HG03060 (cell line): ENCODE results near the gene FAM228B.

Experiments
- ATAC-seq: cut with Tn5 transposase; IDR thresholded peaks from one replicate; pipeline ENCODE4 v1.9.1; 2021; ENCODE audit warnings: low read depth, moderate number of reproducible peaks; ENCODE audit not compliant: unreplicated experiment

The FAM228B gene

DNA sequence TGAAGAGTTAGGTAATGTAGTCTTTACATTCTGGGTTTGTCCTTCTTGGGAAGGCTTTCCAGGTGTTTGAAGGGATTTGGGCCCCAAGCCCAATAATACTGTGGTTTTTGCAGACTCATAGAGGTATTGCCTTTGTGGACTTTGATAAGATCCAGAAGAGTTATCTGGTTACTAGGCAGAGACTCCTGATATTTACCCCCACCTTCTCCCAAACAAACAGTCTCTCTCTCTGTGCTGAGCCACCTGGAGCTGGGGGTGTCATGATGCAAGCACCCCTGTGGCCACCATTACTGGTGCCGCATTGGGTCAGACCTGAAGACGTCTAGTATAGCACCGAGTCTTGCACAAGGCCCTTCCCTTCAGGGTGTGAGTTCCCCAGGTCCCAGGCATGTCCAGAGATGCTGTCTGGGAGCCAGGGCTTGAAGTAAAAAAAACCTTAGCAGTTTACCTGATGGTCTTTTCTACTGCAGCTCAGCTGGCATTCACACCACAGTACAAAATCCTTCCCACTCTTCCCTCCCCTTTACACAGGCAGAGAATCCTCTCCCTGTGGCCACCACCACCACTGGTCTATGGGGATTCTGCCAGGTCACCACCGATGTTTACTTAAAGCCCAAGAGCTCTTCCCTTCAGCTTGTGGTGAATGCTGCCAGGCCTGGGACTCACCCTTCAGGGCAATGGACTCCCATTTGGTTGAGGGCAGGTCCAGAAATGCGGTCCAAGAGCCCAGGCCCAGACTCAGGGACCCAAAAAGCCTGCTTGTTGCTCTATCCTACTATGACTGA is 29.3 kb downstream of the FAM228B start:
- no peak for ATAC-seq

DNA sequence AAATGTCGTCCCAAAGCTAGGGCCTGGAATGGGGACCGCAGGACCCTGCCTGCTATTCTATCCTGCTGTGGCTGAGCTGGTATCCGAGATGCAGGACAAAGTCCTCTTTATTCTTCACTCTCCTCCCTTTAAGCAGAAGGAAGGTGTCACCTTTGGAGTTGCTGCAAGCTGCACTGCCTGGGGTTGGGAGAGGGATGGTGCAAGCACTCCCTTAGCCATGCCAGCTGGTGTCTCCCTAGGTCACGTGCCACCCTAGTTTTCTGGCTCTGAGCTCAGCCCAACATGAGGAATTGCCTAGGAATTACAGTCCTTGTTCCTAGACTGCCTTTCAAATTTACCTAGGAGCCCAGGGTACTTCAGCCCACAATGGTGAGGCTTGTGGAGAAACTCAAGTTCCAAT is 30.2 kb downstream of the FAM228B start:
- no peak for ATAC-seq

DNA sequence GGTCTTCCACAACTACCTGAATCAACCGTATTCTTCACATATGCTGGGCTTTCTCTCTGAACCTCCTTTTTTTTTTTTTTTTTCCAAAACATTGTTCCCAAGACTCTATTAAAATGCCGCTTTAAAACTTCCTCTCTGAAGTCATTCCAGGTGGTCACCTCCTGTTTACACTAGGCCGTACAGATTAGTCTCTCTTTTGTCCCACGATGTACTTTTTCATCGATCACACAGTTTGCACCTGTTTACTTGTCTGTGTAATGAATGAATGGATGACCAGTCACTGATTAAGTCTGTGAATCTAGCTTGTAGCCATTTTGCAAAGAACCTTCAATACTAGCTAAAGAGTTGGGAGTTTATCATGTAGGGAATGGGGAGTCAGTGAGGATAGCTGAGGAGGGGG is 34.9 kb downstream of the FAM228B start:
- ATAC-seq = no peak

DNA sequence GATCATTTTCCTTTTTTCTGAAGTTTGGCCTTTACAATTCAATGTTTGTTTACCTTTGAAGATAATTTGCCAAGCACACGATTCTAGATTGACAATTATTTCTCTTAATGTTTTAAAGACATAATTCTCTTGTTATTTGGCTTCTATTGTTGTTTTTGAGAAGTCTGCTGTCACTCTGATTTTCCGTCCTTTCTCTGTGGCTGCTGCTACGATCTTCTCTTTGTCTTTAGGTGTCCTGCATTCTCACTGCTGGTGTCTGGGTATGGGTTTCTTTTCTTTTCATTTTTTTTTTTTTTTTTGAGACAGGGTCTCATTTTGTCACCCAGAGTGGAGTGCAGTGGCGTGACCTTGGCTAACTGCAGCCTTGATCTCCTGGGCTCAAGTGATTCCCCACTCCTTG is 36.4 kb downstream of the FAM228B start:
- no peak for ATAC-seq

DNA sequence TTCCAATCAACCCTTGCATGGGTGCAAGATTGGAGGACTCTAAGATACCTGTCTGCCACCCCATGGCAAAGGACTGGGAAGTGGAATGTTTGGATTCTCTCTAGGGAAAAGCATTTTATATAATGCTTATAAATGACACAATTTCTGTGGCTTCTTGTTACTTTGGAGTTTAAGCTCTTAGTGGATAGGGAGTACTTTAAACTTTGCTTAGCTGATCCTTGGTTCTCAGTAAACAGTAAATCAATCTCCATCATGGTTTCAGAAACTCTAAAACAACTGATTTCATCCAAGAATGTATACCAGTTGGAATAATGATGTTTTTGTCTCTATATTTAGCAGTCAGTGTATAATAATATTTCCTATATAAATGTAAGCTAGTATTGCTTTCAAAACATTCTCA is 37.5 kb downstream of the FAM228B start:
- ATAC-seq = no peak

DNA sequence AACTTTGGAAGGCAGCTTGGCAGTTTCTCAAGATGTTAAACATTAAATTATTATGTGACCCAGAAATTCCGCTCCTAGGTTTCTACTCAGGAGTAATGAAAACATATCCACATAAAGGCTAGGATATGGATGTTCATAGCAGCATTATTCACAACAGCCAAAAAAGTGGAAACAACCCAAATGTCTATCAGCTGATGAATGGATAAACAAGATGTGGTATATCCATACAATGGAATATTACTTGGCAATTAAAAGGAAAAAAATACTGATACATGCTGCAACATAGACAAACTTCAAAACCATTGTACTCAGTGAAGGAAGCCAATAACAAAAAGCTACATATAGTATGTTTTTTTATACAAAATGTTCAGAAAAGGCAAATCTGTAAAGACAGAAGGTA is 39.2 kb downstream of the FAM228B start:
- no peak for ATAC-seq

DNA sequence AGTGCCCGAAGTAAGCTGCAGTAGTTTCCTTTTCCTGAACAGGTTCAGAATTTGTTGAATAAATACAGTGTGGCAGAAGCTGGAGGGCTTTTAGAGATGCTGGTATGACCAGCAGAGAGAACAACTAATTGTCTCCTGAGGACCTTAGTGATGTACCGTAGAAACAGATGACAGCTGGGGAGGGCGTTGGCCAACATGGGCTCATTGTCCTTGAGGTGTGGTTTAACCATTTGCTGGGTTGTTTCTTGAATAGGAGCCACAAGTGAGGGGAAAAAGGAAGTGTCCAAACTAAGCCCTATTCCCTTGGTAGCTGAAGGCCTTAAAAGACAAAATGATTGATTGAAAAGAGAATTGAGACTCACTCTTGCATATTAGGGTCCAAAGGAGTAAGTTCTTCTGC is 39.9 kb downstream of the FAM228B start:
- no peak for ATAC-seq

DNA sequence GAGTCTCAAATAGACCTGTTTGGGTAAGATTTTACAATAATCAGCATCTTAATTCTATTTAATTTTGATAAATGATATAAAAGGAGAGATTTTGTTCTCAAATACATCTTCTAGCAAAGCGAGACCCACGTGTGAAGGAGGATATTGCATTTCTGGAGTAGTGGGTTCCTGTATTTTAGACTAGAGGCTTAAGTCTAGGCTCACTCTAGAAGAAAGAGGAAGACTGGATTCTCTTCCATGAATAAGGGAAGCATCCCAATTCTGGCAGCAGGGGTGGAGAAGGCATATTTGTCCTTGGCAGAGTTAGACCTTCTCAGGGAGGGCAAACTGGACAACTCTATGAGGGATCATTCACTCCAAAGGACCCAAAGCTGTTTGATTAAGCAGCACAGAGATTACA is 40.3 kb downstream of the FAM228B start:
- ATAC-seq = no peak

DNA sequence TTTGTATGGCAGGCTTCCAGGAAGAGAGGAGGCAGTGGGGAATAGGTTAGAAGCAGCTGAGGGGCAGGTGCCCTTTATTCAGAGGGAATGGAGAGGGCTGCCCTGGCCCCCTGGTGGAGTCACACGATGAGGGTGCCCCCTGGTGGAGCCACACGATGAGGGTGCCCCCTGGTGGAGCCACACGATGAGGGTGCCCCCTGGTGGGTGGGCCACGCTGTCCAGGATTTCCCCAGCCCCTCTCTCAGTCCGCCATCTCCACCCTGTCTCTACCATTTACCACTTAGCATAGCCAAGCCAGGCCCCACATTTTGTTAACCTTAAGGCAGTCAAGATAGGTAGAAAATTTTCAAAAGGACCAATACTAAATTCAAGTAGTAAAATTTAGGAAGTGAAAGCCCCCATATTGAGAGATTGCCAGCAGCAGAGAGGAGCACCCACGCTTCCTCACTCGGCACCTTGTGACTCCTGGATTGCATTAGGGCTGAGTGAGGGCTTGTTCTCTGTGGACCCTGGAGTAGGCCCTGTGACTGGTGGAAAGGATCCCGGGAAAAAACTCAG is 41.2 kb downstream of the FAM228B start:
- no peak for ATAC-seq

DNA sequence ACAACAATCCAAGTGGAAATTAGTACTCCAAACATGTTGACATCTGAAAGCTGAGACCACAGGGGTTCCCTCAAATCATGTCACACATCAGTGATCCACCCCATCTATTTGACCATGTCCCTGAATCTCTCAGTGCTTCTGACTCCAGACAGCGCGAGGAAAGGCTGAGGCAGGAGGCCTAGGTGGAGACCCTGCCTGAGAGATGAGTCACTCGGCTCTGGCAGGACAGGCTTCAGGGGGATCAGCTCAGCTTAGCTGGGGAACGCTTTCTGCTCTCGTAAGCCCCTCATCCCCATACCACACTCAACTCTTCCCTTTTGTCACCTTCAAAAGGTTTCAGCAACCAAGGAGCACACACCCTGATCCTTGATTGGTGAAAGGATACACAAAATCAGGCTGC is 45.8 kb downstream of the FAM228B start:
- ATAC-seq = no peak

DNA sequence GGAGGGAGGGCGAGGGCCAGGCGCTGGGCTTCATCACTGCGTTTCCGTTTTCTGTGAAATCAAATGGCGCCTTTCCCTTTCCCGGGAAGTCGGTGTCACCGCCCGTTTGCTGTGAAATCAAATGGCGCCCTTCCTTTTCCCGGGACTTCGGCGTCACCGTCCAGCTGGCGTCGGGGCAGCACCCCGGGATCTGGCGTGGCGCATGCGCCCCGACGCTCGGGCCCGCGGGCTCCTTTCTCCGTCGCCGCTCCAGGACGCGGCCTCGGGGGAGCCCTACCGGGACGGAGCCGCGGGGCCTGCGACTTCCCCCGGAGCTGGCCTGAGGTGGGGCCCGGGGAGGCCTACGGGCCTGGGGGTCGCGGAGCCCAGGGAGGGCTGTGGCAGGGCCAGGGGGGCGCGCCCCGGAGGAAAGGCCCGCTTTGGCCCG is 51.6 kb downstream of the FAM228B start, which contains the start of gene FAM228A:
FAM228A (plus strand) TSS at position 203 of the 427 bp plus-strand sequence. CDS start 428 bp downstream, outside the sequence.
- ATAC-seq = no peak

DNA sequence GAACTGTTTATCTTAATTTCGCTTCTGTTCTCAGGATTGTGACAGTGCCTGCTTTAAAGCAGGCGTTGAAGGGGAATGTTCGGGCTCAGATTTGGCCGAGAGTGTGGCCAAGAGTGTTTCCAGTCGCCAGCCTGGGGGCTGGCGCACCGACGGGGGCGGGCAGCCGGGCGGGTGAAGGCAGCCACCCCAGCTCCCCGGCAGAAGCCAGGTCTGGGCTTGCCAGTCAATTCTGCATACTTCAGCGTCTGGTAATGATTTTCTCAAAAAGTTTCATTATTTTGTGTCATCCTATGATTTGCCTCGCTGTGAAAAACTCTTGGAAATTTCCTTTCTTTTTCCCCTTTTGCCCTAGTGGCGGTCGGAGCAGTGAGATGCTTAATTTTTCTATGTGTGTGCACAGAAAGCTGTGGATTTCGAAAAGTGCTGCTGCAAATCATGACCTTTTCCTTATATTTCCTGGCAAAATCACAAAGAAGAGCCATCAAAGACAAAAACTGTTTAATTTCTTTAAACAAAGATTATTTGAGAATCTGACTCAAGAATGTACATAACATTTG is 52.4 kb downstream of the FAM228B start:
- ATAC-seq = no peak

DNA sequence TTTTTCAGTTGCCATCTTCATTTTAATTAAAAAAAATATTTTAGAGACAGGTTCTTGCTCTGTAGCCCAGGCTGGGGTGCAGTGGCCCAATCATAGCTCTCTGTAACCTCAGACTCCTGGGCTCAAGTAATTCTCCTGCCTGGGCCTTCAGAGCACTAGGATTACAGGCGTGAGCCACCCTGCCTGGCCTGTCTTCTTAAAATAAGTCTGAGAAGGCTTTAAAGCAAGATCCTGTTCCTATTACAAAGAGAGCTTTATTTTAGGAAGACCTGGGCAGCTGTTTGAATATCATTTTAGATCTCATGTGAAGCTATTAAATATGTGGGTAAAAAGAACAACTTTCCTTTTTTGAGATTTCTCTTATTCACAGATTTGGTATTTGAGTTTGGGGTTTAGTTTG is 53.1 kb downstream of the FAM228B start:
- no peak for ATAC-seq

DNA sequence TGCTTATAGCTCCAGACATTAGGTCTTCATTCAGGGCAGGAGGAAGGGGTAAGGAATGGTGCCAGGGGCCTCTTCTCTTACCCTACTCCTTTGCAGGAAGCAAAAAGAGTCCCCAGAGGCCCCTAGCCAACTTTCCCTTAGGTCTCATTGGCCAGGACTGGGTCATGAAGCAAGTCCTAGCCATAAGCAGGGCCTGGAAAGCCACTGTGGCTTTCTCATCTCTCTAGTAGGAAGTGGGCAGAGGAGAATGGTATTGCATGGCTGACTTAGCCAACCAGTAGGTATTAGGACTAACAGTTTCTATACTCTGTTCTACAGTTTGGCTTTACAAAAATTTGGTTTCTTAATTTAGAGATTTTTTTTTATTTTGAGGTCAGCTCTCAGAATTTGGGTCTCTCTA is 56.4 kb downstream of the FAM228B start:
- ATAC-seq = no peak

DNA sequence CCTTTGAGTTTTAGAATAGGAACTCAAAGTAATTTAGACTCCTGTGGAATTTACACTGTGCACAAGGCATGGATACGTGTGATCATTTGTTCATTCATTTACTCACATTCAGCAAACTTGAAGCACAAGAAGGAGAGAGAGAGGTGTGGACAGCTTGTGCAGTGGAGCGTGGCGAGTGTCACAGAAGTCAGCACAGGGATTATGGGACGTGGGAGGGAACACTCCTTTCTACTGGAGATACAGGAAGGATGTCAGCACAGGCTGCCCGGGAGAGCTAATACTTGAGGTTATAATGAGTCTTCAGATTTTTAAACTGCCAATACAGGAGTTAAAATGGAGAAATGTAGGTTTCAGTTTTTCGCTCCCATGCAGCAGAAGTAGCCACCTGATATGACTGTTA is 58.6 kb downstream of the FAM228B start:
- no peak for ATAC-seq

DNA sequence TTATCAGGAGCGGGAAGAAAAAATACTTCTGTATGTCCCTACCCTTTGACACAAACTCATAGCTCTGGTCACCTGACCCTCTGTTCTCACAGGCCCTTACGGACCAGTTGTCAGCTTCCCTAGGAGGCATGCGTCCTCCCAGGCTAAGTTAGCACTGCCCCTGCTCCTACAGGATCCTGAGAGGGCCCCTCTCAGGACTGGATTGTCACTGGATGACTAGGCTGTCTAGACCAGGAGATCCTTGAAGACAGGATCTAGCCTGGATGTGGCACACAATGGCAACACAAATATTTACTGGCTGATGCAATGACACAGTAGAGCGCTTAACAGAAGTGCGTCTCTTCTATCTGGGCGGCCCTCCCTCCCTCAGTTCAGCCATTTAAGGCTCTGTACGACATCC is 59.2 kb downstream of the FAM228B start:
- no peak for ATAC-seq

DNA sequence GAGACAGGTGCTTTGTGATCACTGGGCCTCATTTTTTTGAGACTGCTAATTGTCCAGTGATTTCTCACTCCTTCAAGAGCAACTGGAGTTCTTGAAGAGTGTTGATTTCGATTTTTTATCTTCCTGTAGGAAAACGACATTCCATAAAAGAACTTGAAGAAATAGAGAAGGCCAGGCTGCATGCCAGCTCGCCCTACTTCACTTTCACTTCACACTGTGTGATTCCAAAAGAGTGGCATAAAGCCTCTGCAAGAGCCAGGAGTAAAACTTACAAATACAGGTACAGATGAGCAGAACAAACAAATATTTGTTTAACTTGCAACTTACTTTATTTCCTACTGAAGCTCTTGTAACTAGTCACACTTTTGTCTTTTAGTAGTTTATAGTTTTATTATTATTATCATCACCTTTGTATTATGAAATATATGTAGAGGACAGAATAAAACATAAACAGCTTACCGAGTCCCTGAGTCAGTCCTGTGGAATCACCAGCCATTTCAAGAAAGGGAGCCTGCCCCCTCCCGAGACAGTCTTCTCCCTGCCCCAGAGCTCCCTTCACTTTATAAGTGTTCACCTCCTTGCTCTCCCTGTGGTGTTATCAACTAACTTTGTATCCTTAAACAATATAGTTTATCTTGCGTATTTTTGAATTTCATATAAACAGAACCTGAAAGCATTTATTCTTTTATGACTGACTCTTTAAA is 60.2 kb downstream of the FAM228B start:
- no peak for ATAC-seq

DNA sequence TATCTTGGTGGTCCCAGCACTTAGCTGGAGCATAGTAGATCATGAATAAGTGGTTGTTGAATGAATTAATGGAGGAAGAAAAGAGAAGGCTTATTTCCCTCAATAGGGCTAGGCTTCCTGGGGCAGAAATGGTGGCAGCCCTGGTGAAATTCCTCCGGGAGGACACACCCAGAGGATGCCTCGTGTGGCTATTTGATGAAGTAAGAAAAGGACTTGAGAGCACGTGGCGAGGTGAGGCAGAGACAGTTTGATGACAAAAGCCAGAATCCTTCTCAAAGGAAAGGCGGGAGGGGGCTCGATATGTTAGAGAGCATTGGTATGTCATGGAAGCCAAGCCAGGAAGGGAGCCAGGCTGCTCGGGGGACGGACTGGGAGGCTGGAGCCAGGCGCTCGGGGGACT is 66.3 kb downstream of the FAM228B start:
- ATAC-seq = no peak

DNA sequence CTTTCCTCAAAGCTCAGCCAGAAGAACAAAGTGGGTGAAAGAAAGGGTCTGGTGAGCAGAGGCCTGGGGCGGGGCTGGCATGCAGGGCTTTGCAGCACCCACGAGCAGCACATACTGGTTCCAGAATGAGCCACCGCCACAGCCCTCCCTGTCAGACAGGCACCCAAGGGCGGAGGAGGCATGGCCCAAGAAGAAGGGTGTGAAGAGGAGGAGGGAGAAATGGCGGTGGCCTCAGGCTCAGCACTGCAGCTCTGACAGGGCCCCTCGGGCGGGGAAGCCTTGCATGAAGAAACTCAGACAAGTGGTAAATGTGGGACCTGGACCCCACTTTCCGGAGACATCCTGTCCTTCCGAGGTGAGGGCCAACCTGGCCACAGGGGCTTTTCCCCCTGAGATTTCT is 67.2 kb downstream of the FAM228B start:
- no peak for ATAC-seq

DNA sequence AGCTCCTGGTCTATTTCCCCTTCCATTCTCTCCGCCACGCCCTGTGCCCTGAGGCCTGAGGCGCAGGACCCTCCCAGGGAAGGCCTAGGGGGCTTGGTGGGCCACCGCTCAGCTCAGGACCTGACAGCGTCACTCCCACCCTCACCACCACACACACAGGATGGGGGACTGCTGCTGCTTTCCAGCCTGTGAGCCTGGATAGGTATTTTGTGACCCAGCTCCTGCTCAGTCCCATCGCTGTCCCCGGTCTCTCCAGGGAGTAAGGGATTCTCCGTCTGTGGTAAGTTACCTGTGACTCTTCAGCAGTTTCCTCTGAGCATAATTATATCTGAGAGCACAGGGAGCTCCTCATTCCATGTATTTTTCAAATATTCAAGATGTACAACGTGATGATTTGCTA is 67.9 kb downstream of the FAM228B start:
- no peak for ATAC-seq

DNA sequence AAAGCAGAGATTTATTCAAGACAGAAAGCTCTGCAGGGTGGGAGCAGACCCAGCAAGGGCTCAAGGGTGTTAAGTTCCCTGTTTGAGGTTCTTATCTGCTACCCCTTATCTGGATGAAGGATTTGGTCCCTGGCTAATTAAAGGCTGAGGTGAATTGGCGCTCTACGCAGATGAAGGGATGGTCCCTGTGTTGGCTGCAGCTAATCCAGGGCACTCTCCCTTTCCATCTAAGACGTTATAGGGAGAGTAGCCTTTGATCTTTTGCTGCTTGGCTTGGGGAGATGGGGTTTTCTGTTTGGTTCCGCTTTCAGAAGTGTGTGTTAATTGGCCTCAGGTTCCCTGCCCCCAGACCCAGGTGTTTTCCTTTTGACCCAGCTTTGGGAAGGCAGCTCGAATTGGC is 68.6 kb downstream of the FAM228B start:
- no peak for ATAC-seq
